AG04449 (cell line): ENCODE data around the gene BCAS1.

Experiments
- CTCF ChIA-PET: fragments of 350-600 bp; formaldehyde crosslinking; extraction: SDS; loops from one replicate; lab custom pipeline; 2021; ENCODE audit warnings: antibody characterized with exemption; lab: Yijun Ruan, JAX
- POLR2A ChIA-PET: fragments of 400-600, 350-600 bp; formaldehyde crosslinking; extraction: SDS; loops from one replicate; lab custom pipeline; 2020; ENCODE audit warnings: antibody characterized with exemption, inconsistent platforms; lab: Yijun Ruan, JAX
- DNase-seq: peaks from one replicate; pipeline ENCODE4 v3.0.0-alpha.2; 2010; ENCODE audit warnings: low read depth, low spot score
- H3K4me3 ChIP-seq: 2 replicates; pipeline ENCODE4 v1.5.1; 2011; ENCODE audit warnings: low read depth, mild to moderate bottlenecking, control low read depth, low read length
- TF ChIP-seq, protein P1 (sequence below): IDR thresholded peaks from one replicate; pipeline ENCODE4 v1.5.1; 2011; ENCODE audit warnings: mild to moderate bottlenecking, moderate library complexity, low read length, control low read depth, inconsistent platforms; ENCODE audit not compliant: insufficient read depth; ENCODE audit errors: missing control alignments

The BCAS1 gene

DNA sequence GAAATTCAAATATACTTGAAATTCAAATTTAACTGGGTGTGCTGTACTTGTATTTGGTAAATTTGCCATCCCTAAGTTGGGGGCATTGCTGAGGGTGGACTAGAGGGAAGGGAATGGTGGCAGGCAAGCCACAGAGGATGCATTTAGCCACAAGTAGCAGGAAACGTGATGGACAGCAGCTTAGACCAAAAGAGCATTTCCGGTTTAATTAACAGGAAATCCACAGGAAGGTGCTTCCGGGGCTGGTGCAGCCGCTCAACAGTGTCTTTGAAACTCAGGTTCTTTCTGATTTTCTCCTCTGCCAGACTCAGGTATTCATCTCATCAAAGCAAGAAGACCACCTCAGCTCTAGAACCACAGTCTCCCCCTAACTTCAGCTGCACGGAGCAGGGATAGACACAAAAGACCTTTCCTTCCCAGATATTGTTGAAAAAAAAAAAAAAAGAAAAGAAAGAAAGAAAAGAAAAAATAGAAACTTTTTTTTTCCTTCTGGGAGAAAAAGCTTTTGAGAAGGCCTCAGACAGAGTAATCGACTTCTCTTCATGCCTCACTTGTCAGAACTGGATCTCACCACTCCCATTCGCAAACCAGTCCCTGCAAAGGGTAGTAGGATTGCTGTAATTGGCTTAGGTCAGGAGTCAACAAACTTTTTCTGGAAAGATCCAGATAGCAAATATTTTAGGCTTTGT lies 8.0 kb upstream of the BCAS1 start:
- ChIA-PET POLR2A (no interaction called here), CTCF (interaction anchor here (0.8 to 1.5 kb wide), 5 partner anchors 13 to 128 kb away, joined by 3 to 5 read pairs (median 4); no protein-coding TSS in a partner anchor)
- TF ChIP-seq, protein P1, sequence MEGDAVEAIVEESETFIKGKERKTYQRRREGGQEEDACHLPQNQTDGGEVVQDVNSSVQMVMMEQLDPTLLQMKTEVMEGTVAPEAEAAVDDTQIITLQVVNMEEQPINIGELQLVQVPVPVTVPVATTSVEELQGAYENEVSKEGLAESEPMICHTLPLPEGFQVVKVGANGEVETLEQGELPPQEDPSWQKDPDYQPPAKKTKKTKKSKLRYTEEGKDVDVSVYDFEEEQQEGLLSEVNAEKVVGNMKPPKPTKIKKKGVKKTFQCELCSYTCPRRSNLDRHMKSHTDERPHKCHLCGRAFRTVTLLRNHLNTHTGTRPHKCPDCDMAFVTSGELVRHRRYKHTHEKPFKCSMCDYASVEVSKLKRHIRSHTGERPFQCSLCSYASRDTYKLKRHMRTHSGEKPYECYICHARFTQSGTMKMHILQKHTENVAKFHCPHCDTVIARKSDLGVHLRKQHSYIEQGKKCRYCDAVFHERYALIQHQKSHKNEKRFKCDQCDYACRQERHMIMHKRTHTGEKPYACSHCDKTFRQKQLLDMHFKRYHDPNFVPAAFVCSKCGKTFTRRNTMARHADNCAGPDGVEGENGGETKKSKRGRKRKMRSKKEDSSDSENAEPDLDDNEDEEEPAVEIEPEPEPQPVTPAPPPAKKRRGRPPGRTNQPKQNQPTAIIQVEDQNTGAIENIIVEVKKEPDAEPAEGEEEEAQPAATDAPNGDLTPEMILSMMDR: no peak
- no peak overlapping the region for H3K4me3 ChIP-seq
- no peak for DNase-seq

DNA sequence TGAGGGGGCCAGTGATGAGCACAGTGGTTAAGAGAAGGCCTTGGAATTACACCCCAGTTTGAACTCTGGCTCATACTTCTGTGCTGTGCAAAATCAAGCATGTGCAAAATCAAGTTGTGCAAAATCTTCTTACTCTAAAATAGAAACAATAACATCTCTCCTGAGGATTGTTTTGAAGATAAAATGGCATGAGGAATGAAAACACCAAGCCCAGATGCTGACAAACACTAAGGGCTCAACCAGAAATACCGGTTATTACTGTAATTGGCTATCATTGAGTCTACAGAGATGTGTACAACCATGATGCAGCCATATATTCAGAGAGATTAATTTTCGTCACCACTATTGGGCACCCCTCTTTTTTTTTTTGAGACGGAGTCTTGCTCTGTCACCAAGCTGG lies 5.9 kb upstream of the BCAS1 start:
- TF ChIP-seq, protein P1: no peak
- CTCF ChIA-PET: interaction anchor here (1.2 to 1.5 kb wide), 2 partner anchors 12 to 20 kb away, joined by 3 to 4 read pairs; no protein-coding TSS in a partner anchor

GRCh38 chr20:54075322-54075721 lies 4.9 kb upstream of the BCAS1 start:
- ChIA-PET POLR2A (no interaction called here), CTCF (interaction anchor here (1.2 to 1.3 kb wide), 2 partner anchors 20 to 124 kb away, joined by 3 to 4 read pairs; no protein-coding TSS in a partner anchor)
- TF ChIP-seq, protein P1: no peak
- no peak for DNase-seq
- H3K4me3 ChIP-seq: no peak overlapping the region

More for the DNA sequence above, 5.9 kb upstream of the BCAS1 start:
- no peak for DNase-seq
- no peak overlapping the region for H3K4me3 ChIP-seq
- POLR2A ChIA-PET: no interaction called here

GRCh38 chr20:54074511-54074910 lies 4.1 kb upstream of the BCAS1 start:
- TF ChIP-seq, protein P1: no peak
- no peak for DNase-seq
- CTCF ChIA-PET: interaction anchor here (1.0 to 1.3 kb wide), 3 partner anchors 20 to 125 kb away, joined by 3 to 4 read pairs (median 3); no protein-coding TSS in a partner anchor
- no peak overlapping the region for H3K4me3 ChIP-seq
- POLR2A ChIA-PET: no interaction called here

GRCh38 chr20:54073288-54073687 lies 2.9 kb upstream of the BCAS1 start:
- no peak for DNase-seq
- TF ChIP-seq, protein P1: no peak
- ChIA-PET CTCF (interaction anchor here (1.6 kb wide), 1 partner anchor 11 kb away, joined by 4 read pairs; no protein-coding TSS in a partner anchor), POLR2A (no interaction called here)
- no peak overlapping the region for H3K4me3 ChIP-seq

- no peak for DNase-seq
- H3K4me3 ChIP-seq: no peak overlapping the region
- TF ChIP-seq, protein P1: no peak
- POLR2A ChIA-PET: no interaction called here
- CTCF ChIA-PET: no interaction called here
These were observed 858 bp downstream of the BCAS1 start for GRCh38 chr20:54069501-54069971.
